ENCODE data around the gene PRIM2.

- TF ChIP-seq, protein P1, sequence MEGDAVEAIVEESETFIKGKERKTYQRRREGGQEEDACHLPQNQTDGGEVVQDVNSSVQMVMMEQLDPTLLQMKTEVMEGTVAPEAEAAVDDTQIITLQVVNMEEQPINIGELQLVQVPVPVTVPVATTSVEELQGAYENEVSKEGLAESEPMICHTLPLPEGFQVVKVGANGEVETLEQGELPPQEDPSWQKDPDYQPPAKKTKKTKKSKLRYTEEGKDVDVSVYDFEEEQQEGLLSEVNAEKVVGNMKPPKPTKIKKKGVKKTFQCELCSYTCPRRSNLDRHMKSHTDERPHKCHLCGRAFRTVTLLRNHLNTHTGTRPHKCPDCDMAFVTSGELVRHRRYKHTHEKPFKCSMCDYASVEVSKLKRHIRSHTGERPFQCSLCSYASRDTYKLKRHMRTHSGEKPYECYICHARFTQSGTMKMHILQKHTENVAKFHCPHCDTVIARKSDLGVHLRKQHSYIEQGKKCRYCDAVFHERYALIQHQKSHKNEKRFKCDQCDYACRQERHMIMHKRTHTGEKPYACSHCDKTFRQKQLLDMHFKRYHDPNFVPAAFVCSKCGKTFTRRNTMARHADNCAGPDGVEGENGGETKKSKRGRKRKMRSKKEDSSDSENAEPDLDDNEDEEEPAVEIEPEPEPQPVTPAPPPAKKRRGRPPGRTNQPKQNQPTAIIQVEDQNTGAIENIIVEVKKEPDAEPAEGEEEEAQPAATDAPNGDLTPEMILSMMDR (IDR thresholded peaks at IDR 0.05; ENCODE audit: poor library complexity), result peak; percentile 68
- no peak for TF ChIP-seq EZH2 (IDR thresholded peaks at IDR 0.05; ENCODE audit: borderline replicate concordance)
- no peak for TF ChIP-seq EZH2phosphoT487 (IDR thresholded peaks at IDR 0.05; ENCODE audit: low read depth, severe bottlenecking, unreplicated experiment)
Observed at GRCh38 chr6:57324538-57324937, 7.1 kb downstream of the PRIM2 start.

Data from hepatocyte (in vitro differentiated cells).